Right lobe of liver (tissue), 6 donors: Measurements from ENCODE around the gene PNPLA1. TPM values are rescaled to one million over a fixed set of nuclear protein-coding genes. Genes with fewer than 3 reads are reported as not detected.

ENCODE experiments used
- ATAC-seq, 4 donors: fragments of 200-7000 bp; cut with Tn5 transposase; one replicate each; pipeline ENCODE4 v1.9.1; 2020; ENCODE audit warnings: mild to moderate bottlenecking in 4 of 4, moderate library complexity in 4 of 4
- DNase-seq, 3 donors: peaks; one replicate each; pipeline ENCODE4 v3.0.0-alpha.2; 2020
- H3K27ac ChIP-seq, 3 donors: fragments of 200-600 bp; one replicate each; pipeline ENCODE4 v1.8.0; 2022
- H3K27me3 ChIP-seq, 2 donors: fragments of 200-600 bp; one replicate each; pipeline ENCODE4 v1.8.0; 2022
- H3K36me3 ChIP-seq, 4 donors: fragments of 200-600 bp; sonication (generic) in 1 of 4; one replicate each; pipeline versions ENCODE4 v1.5.1 to v1.8.0; 2017 to 2022; ENCODE audit warnings: control low read depth in 1 of 4
- H3K4me1 ChIP-seq, 4 donors: fragments of 200-600 bp; sonication (generic) in 1 of 4; one replicate each; pipeline versions ENCODE4 v1.5.1 to v1.8.0; 2017 to 2022; ENCODE audit warnings: control low read depth in 1 of 4
- H3K4me3 ChIP-seq, 3 donors: fragments of 200-600 bp; one replicate each; pipeline ENCODE4 v1.8.0; 2022
- H3K9me3 ChIP-seq, 4 donors: fragments of 200-600 bp; sonication (generic) in 1 of 4; one replicate each; pipeline versions ENCODE4 v1.5.1 to v1.8.0; 2017 to 2022; ENCODE audit warnings: control low read depth in 1 of 4
- CTCF ChIP-seq, 4 donors: fragments of 200-600 bp in 3 of 4; fragments of 450-650 bp in 1 of 4; IDR thresholded peaks; one replicate each; pipeline versions ENCODE4 v1.5.1 to v1.8.0; 2016 to 2022; ENCODE audit warnings: antibody characterized with exemption in 4 of 4, mild to moderate bottlenecking in 2 of 4
- POLR2A ChIP-seq: fragments of 450-650 bp; IDR thresholded peaks from one replicate; pipeline ENCODE4 v1.6.1; 2017; ENCODE audit warnings: antibody characterized with exemption, mild to moderate bottlenecking
- WGBS: methylation state at CpG from one replicate; pipeline ENCODE4 v1.1.6; 2018; ENCODE audit warnings: low coverage, low lambda C conversion rate; ENCODE audit not compliant: insufficient coverage; ENCODE audit errors: missing lambda C conversion rate; 5-methylcytosine and 5-hydroxymethylcytosine counted together
- intact Hi-C, 2 donors: fragments of 100-400 bp; cut with DNase I; formaldehyde crosslinking; loops; one replicate each; pipeline versions ENCODE4 v1.11.2 to v1.14.1; 2022
- total RNA-seq, 6 experiments: library from RNA; depleted of rRNA in 2 of 6; stranded (reverse); fragments of >200 nt in 2 of 6; fragmentation: NEBNext Ultra II Directional in 3 of 6; extraction: Animal tissue kit (Norgen Biotek cat#: 25700) in 3 of 6; gene quantifications; one replicate each; pipeline versions ENCODE4 v1.1.0 to v1.2.4, GENCODE V29; 2016 to 2023
- donor health status: DM: no; HTN: yes; CAD: no.
- donor health status: DM: no; HTN: no; CAD: no.
- donor health status: DM: no; HTN: no; CAD: no.
- donor health status: DM: no; HTN: yes; CAD: no.
- donor health status: DM: no; HTN: yes; CAD: no.

The PNPLA1 gene
- total RNA-seq, 6 experiments from 2014 or later, result not detected

- H3K4me1 ChIP-seq, result no peaks in the 10 kb centered on the region
- WGBS, result 61% methylated on average over 7 of the region's 7 CpGs
- no peaks in the 10 kb centered on the region for H3K36me3 ChIP-seq
- H3K9me3 ChIP-seq, result no peaks in the 10 kb centered on the region
- no peak overlapping the region for H3K27ac ChIP-seq
- DNase-seq (no peak), ATAC-seq (no peak)
- H3K4me3 ChIP-seq, result no peak overlapping the region
- intact Hi-C loops, result loop anchor here (10.0 kb wide), 1 partner anchor 56 kb away; no protein-coding TSS in a partner anchor
- H3K27me3 ChIP-seq, result no peaks in the 10 kb centered on the region
- TF ChIP-seq POLR2A, result no peak
- TF ChIP-seq CTCF (IDR thresholded peaks at IDR 0.05), result no peak
Measured at GRCh38 chr6:36309203-36309602, 39.3 kb downstream of the PNPLA1 start.

GRCh38 chr6:36309900-36310299 lies 40.0 kb downstream of the PNPLA1 start:
- WGBS, result 83% methylated on average over 2 of the region's 2 CpGs
- no peak overlapping the region for H3K27ac ChIP-seq
- no peaks in the 10 kb centered on the region for H3K36me3 ChIP-seq
- TF ChIP-seq CTCF (IDR thresholded peaks at IDR 0.05), result no peak
- TF ChIP-seq POLR2A, result no peak
- ATAC-seq, result no peak
- no peak for DNase-seq
- H3K4me3 ChIP-seq, result no peak overlapping the region
- no peaks in the 10 kb centered on the region for H3K27me3 ChIP-seq
- H3K9me3 ChIP-seq, result no peaks in the 10 kb centered on the region
- intact Hi-C loops, result loop anchor here (10.0 kb wide), 1 partner anchor 55 kb away; no protein-coding TSS in a partner anchor
- H3K4me1 ChIP-seq, result no peaks in the 10 kb centered on the region

- no peak for DNase-seq
- Histone ChIP-seq H3K27me3 (no peaks in the 10 kb centered on the region), H3K9me3 (no peaks in the 10 kb centered on the region), H3K27ac (no peak overlapping the region), H3K36me3 (no peaks in the 10 kb centered on the region), H3K4me3 (no peak overlapping the region), H3K4me1 (no peaks in the 10 kb centered on the region)
- no peak for TF ChIP-seq POLR2A
- TF ChIP-seq CTCF (IDR thresholded peaks at IDR 0.05), result no peak
- 55% methylated on average over 7 of the region's 8 CpGs for WGBS
- intact Hi-C loops, result no loop called here
- ATAC-seq, result peak in 3 of 4 donors; percentile 28 to 38 (median 34)
Measured at GRCh38 chr6:36312854-36313648, 43.2 kb downstream of the PNPLA1 start.

GRCh38 chr6:36313649-36313936 lies 43.7 kb downstream of the PNPLA1 start:
- DNase-seq (no peak), ATAC-seq (no peak)
- H3K4me3 ChIP-seq, result no peak overlapping the region
- no peak overlapping the region for H3K27ac ChIP-seq
- no peaks in the 10 kb centered on the region for H3K27me3 ChIP-seq
- TF ChIP-seq CTCF (IDR thresholded peaks at IDR 0.05) (no peak), POLR2A (no peak)
- 80% methylated on average over 1 of the region's 4 CpGs for WGBS
- intact Hi-C loops, result no loop called here
- no peaks in the 10 kb centered on the region for H3K9me3 ChIP-seq
- no peaks in the 10 kb centered on the region for H3K4me1 ChIP-seq
- H3K36me3 ChIP-seq, result no peaks in the 10 kb centered on the region
